Hepatocyte (in vitro differentiated cells): ENCODE measurements around the gene APC2. TPM values are rescaled to one million over a fixed set of nuclear protein-coding genes. Genes with fewer than 3 reads are reported as not detected.

ENCODE experiments used
- DNase-seq: peaks from one replicate; pipeline ENCODE4 v3.0.0-alpha.2; 2016; ENCODE audit warnings: low spot score
- H2AFZ ChIP-seq: fragments of 200-600 bp; sonication (generic); 2 replicates; pipeline ENCODE4 v1.6.0; 2016; ENCODE audit warnings: antibody characterized with exemption, mild to moderate bottlenecking
- H3K27ac ChIP-seq: fragments of 200-600 bp; sonication (generic); 2 replicates; pipeline ENCODE4 v1.5.1; 2016; ENCODE audit warnings: mild to moderate bottlenecking
- H3K27me3 ChIP-seq: fragments of 200-600 bp; sonication (generic); 2 replicates; pipeline ENCODE4 v1.6.1; 2016
- H3K36me3 ChIP-seq: fragments of 200-600 bp; sonication (generic); replicated peaks from 2 replicates; pipeline ENCODE4 v1.5.1; 2016; ENCODE audit warnings: low read depth; ENCODE audit not compliant: insufficient read depth
- H3K4me1 ChIP-seq: fragments of 200-600 bp; sonication (generic); 2 replicates; pipeline ENCODE4 v1.5.1; 2016; ENCODE audit warnings: mild to moderate bottlenecking, moderate library complexity; ENCODE audit not compliant: insufficient read depth
- H3K4me2 ChIP-seq: fragments of 200-600 bp; sonication (generic); 2 replicates; pipeline ENCODE4 v1.6.0; 2016
- H3K4me3 ChIP-seq: fragments of 200-600 bp; sonication (generic); 2 replicates; pipeline ENCODE4 v1.5.1; 2016; ENCODE audit warnings: mild to moderate bottlenecking
- H3K79me2 ChIP-seq: fragments of 200-600 bp; sonication (generic); 2 replicates; pipeline ENCODE4 v1.6.0; 2017; ENCODE audit warnings: mild to moderate bottlenecking
- H3K9me2 ChIP-seq: fragments of 200-600 bp; sonication (generic); replicated peaks from 2 replicates; pipeline ENCODE4 v1.6.0; 2017; ENCODE audit warnings: mild to moderate bottlenecking; ENCODE audit not compliant: insufficient read depth
- H3K9me3 ChIP-seq: fragments of 200-600 bp; sonication (generic); 2 replicates; pipeline ENCODE4 v1.5.1; 2016; ENCODE audit warnings: low read depth, mild to moderate bottlenecking
- H4K20me1 ChIP-seq: fragments of 200-600 bp; sonication (generic); 2 replicates; pipeline ENCODE4 v1.6.0; 2016; ENCODE audit warnings: mild to moderate bottlenecking; ENCODE audit not compliant: insufficient read depth, poor library complexity, severe bottlenecking
- EZH2 ChIP-seq: fragments of 200-600 bp; sonication (generic); IDR thresholded peaks from 2 replicates; pipeline ENCODE4 v1.6.1; 2016; ENCODE audit warnings: antibody characterized with exemption, mild to moderate bottlenecking, borderline replicate concordance
- EZH2phosphoT487 ChIP-seq: fragments of 200-600 bp; sonication (generic); IDR thresholded peaks from one replicate; pipeline ENCODE4 v1.6.1; 2018; ENCODE audit warnings: antibody characterized with exemption, mild to moderate bottlenecking, low read depth, moderate library complexity; ENCODE audit not compliant: unreplicated experiment, severe bottlenecking
- WGBS: methylation state at CpG from one replicate; pipeline ENCODE4 v1.1.6; 2016; ENCODE audit warnings: low lambda C conversion rate; ENCODE audit errors: missing lambda C conversion rate; 5-methylcytosine and 5-hydroxymethylcytosine counted together
- polyA plus RNA-seq: library from polyadenylated mRNA; unstranded; fragments of >200 nt; fragmentation: Nextera tagmentation; extraction: Ambion mirVana; gene quantifications from 2 replicates; pipeline ENCODE4 v1.2.1, GENCODE V29; 2016
- total RNA-seq: library from RNA; depleted of rRNA; stranded (reverse); fragments of >200 nt; gene quantifications from 2 replicates; pipeline ENCODE4 v1.2.3, GENCODE V29; 2014
- TF ChIP-seq, protein P1 (sequence below): fragments of 200-600 bp; sonication (generic); IDR thresholded peaks from 2 replicates; pipeline ENCODE4 v1.5.1; 2016; ENCODE audit warnings: antibody characterized with exemption, mild to moderate bottlenecking; ENCODE audit not compliant: poor library complexity

APC2 gene
- total and polyA plus RNA-seq, 2 experiments from 2014 or later, result 0.36 to 1.2 TPM

DNA sequence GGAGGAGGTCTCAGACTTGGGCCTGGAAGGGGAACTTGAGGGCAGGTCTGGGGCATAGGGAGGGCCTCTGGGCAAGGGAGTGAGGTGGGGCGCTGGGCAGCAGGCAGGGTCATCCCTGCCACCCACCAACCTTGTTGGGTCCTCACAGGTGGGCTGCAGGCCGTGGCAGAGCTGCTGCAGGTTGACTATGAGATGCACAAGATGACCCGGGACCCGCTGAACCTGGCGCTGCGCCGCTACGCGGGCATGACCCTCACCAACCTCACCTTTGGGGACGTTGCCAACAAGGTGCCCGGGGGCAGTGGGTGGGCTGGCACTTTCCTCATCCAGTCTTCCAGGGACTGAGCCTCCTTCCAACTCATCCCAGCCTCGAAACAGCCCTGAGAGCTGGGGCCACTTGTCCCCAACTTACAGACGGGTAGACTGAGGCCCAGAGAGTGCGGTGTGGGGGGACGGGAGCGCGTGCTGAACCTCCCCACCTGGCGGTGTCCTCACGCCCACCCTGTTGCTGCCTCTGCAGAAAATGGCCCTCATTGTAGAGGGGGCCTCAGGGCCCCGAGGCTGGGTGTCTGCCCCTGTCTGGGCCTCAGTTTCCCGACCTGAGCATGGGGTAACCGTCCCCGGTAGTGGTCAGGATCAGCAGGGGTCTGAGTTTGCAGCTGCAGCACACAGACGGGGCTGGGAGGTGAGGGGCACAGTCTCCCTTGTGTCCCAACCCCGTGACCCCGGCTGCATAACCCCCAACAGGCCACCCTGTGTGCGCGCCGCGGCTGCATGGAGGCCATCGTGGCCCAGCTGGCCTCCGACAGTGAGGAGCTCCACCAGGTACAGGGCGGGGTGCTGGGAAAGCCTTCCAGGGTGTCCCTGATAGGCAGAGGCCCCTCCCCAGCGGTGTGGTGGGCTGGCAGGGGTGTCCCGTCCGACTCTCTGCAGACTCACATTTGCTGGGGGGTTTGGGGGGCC is 10.4 kb downstream of the APC2 start:
- H3K4me2 ChIP-seq, result no peak overlapping the region
- H3K9me3 ChIP-seq, result no peaks in the 10 kb centered on the region
- H3K27me3 ChIP-seq, result peaks cover 28% of the 10 kb centered on the region
- H3K4me1 ChIP-seq, result no peaks in the 10 kb centered on the region
- H3K4me3 ChIP-seq, result no peak overlapping the region
- H3K79me2 ChIP-seq, result no peaks in the 10 kb centered on the region
- H3K27ac ChIP-seq, result no peak overlapping the region
- H4K20me1 ChIP-seq, result peaks cover 5% of the 10 kb centered on the region
- WGBS, result 95% methylated on average over 36 of the region's 36 CpGs
- no peaks in the 10 kb centered on the region for H3K9me2 ChIP-seq
- H2AFZ ChIP-seq, result no peak overlapping the region
- no peak for DNase-seq
- no peak for TF ChIP-seq EZH2
- TF ChIP-seq EZH2phosphoT487, result no peak
- TF ChIP-seq, protein P1, sequence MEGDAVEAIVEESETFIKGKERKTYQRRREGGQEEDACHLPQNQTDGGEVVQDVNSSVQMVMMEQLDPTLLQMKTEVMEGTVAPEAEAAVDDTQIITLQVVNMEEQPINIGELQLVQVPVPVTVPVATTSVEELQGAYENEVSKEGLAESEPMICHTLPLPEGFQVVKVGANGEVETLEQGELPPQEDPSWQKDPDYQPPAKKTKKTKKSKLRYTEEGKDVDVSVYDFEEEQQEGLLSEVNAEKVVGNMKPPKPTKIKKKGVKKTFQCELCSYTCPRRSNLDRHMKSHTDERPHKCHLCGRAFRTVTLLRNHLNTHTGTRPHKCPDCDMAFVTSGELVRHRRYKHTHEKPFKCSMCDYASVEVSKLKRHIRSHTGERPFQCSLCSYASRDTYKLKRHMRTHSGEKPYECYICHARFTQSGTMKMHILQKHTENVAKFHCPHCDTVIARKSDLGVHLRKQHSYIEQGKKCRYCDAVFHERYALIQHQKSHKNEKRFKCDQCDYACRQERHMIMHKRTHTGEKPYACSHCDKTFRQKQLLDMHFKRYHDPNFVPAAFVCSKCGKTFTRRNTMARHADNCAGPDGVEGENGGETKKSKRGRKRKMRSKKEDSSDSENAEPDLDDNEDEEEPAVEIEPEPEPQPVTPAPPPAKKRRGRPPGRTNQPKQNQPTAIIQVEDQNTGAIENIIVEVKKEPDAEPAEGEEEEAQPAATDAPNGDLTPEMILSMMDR, result no peak
- H3K36me3 ChIP-seq, result no peaks in the 10 kb centered on the region

DNA sequence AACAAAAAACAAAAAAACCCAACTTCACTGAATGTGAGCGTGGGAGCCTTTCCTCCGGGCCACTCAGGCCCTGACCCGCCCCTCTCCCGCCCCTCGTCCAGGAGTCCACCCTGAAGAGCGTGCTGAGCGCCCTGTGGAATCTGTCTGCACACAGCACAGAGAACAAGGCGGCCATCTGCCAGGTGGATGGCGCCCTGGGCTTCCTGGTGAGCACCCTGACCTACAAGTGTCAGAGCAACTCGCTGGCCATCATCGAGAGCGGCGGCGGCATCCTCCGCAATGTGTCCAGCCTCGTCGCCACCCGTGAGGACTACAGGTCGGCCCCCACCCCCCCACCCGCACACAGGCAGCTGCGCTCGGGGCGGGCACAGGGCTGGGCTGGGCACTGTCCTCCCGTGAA is 11.9 kb downstream of the APC2 start:
- no peak overlapping the region for H3K27ac ChIP-seq
- peaks cover 11% of the 10 kb centered on the region for H3K4me1 ChIP-seq
- H3K9me2 ChIP-seq, result no peaks in the 10 kb centered on the region
- no peak for DNase-seq
- no peaks in the 10 kb centered on the region for H3K9me3 ChIP-seq
- no peaks in the 10 kb centered on the region for H3K79me2 ChIP-seq
- H4K20me1 ChIP-seq, result peaks cover 17% of the 10 kb centered on the region
- TF ChIP-seq EZH2phosphoT487 (no peak), EZH2 (no peak)
- TF ChIP-seq, protein P1, result no peak
- no peak overlapping the region for H3K4me3 ChIP-seq
- WGBS, result 95% methylated on average over 15 of the region's 24 CpGs
- H3K27me3 ChIP-seq, result peaks cover 32% of the 10 kb centered on the region
- H3K4me2 ChIP-seq, result no peak overlapping the region
- H3K36me3 ChIP-seq, result no peaks in the 10 kb centered on the region
- H2AFZ ChIP-seq, result no peak overlapping the region

DNA sequence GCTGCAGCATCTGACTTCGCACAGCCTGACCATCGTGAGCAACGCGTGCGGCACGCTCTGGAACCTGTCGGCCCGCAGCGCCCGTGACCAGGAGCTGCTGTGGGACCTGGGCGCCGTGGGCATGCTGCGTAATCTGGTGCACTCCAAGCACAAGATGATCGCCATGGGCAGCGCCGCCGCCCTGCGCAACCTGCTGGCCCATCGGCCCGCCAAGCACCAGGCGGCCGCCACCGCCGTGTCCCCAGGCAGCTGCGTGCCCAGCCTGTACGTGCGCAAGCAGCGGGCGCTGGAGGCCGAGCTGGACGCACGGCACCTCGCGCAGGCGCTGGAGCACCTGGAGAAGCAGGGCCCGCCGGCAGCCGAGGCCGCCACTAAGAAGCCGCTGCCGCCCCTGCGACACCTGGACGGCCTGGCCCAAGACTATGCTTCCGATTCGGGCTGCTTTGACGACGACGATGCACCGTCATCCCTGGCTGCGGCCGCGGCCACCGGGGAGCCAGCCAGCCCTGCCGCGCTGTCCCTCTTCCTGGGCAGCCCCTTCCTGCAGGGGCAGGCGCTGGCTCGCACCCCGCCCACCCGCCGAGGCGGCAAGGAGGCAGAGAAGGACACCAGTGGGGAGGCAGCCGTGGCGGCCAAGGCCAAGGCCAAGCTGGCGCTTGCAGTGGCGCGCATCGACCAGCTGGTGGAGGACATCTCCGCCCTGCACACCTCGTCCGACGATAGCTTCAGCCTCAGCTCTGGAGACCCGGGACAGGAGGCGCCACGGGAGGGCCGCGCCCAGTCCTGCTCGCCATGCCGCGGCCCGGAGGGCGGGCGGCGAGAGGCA is 15.5 kb downstream of the APC2 start:
- Histone ChIP-seq H3K4me1 (peaks cover 32% of the 10 kb centered on the region), H3K4me2 (peak overlapping the region; percentile 73), H3K9me3 (no peaks in the 10 kb centered on the region), H3K27me3 (peaks cover 47% of the 10 kb centered on the region), H3K79me2 (no peaks in the 10 kb centered on the region), H3K36me3 (no peaks in the 10 kb centered on the region), H3K4me3 (no peak overlapping the region), H3K9me2 (no peaks in the 10 kb centered on the region), H3K27ac (no peak overlapping the region), H2AFZ (no peak overlapping the region), H4K20me1 (peaks cover 50% of the 10 kb centered on the region)
- WGBS, result 38% methylated on average over 64 of the region's 83 CpGs
- TF ChIP-seq EZH2phosphoT487 (peak; percentile 26), EZH2 (no peak)
- TF ChIP-seq, protein P1, result peak; percentile 55
- peak; percentile 85 for DNase-seq
